Measurements from ENCODE around the gene ST3GAL4. TPM values are rescaled to one million over a fixed set of nuclear protein-coding genes. Genes with fewer than 3 reads are reported as not detected.

The ST3GAL4 gene
- total RNA-seq, 1 experiment from 2014 or later, result 13.6 TPM

DNA sequence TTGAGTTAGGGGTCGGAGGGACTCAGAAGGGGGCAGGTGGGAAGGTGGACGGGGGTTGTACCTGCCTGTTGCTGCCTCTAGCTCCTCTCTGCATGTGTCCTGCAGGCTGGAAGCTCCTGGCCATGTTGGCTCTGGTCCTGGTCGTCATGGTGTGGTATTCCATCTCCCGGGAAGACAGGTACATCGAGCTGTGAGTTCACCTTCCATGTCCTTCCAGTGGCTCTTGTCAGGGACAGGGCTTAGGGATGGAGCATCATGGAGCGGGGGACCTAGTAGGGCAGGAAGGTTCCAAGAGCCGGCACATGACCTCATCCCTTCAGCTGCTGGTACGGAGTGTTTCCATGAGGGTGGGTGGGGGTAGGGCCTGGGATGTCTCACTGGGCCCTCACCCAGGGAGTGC is 50.9 kb downstream of the ST3GAL4 start:
- TF ChIP-seq CTCF (conservative IDR thresholded peaks at IDR 0.05), result no peak
- Histone ChIP-seq H3K27me3 (ENCODE audit: insufficient read depth, low read length) (no peaks in the 10 kb centered on the region), H4K5ac (ENCODE audit: insufficient read length, low read depth, low read length) (no peak overlapping the region), H3K4me1 (ENCODE audit: insufficient read depth, low read length) (peaks cover 3% of the 10 kb centered on the region; the same call in 1 of the 2 replicates), H2AFZ (ENCODE audit: low read length) (no peak overlapping the region), H4K20me1 (ENCODE audit: control insufficient read depth, insufficient read depth, insufficient read length) (no peaks in the 10 kb centered on the region), H3K4me2 (ENCODE audit: insufficient read depth, insufficient read length, low read length) (no peak overlapping the region), H3K79me1 (ENCODE audit: insufficient read depth, low read depth, low read length, poor library complexity, severe bottlenecking) (no peaks in the 10 kb centered on the region), H3K4ac (ENCODE audit: low read depth, low read length) (no peak overlapping the region), H4K91ac (ENCODE audit: insufficient read length, low read depth, low read length) (no peak overlapping the region), H3K23ac (ENCODE audit: insufficient read length, low read depth, low read length) (no peak overlapping the region), H2BK12ac (ENCODE audit: insufficient read length, low read depth, low read length) (no peak overlapping the region), H4K8ac (replicated peaks; ENCODE audit: insufficient read length, low read depth, low read length) (no peak overlapping the region), H3K23me2 (ENCODE audit: insufficient read length, low read depth, low read length, poor library complexity, severe bottlenecking) (no peaks in the 10 kb centered on the region), H3K18ac (ENCODE audit: insufficient read length, low read depth, low read length) (no peak overlapping the region), H2BK120ac (ENCODE audit: low read depth, low read length, poor library complexity, severe bottlenecking) (no peak overlapping the region), H3T11ph (ENCODE audit: low read length) (no peak overlapping the region), H3K14ac (ENCODE audit: insufficient read depth, low read length) (no peak overlapping the region), H3K9ac (ENCODE audit: extremely low read depth, insufficient read length, low read length) (no peak overlapping the region), H2BK20ac (ENCODE audit: low read depth, low read length, poor library complexity, severe bottlenecking) (no peak overlapping the region), H3K56ac (ENCODE audit: insufficient read length, low read depth, low read length) (no peak overlapping the region), H3K79me2 (ENCODE audit: insufficient read depth, low read length) (no peaks in the 10 kb centered on the region), H2BK5ac (ENCODE audit: insufficient read length, low read length) (no peak overlapping the region), H3K27ac (ENCODE audit: insufficient read length, low read depth, low read length) (no peak overlapping the region), H2BK15ac (ENCODE audit: low read depth, low read length) (no peak overlapping the region), H3K9me3 (ENCODE audit: control insufficient read depth, low read depth, low read length) (no peaks in the 10 kb centered on the region), H2AK5ac (ENCODE audit: insufficient read length, low read length) (no peak overlapping the region)
- H3K36me3 Mint-ChIP-seq (ENCODE audit: insufficient read depth in 1 of 3, low read depth in 3 of 3), result peaks cover 12 to 20% (median 17%) of the 10 kb centered on the region in 3 experiments
- peak overlapping the region in 1 of 3 experiments; percentile 59; a peak in 2 of 7 replicates for H3K27ac Mint-ChIP-seq
- no peak for DNase-seq
- no peaks in the 10 kb centered on the region; the same call in 1 of the 2 replicates for H3K27me3 Mint-ChIP-seq (ENCODE audit: low read depth)
- no CpG with 5 or more reads among the region's 8 CpGs for WGBS (ENCODE audit: extremely low coverage, insufficient read length, low lambda C conversion rate)
- H3K4me3 Mint-ChIP-seq, result no peak overlapping the region
- no peaks in the 10 kb centered on the region; a peak in 1 of 5 replicates for H3K9me3 Mint-ChIP-seq
- H3K4me1 Mint-ChIP-seq, result peaks cover 27 to 33% of the 10 kb centered on the region in 2 experiments

All from H9 (cell line).